Kidney epithelial cell (primary cell): ENCODE measurements around the gene FXR2. TPM values are rescaled to one million over a fixed set of nuclear protein-coding genes. Genes with fewer than 3 reads are reported as not detected.
"Not testable (repeated sequence)": the region's sequence is repeated elsewhere in the genome, so short reads cannot be mapped to it uniquely, and the experiment has no call there.

Source experiments
- DNase-seq: peaks from one replicate; pipeline ENCODE4 v3.0.0-alpha.2; 2010; ENCODE audit warnings: low read depth
- H3K27me3 ChIP-seq: 2 replicates; pipeline ENCODE4 v1.6.0; 2011; ENCODE audit warnings: low read length; ENCODE audit not compliant: control insufficient read depth, insufficient read depth
- H3K36me3 ChIP-seq: 2 replicates; pipeline ENCODE4 v1.5.1; 2011; ENCODE audit warnings: low read length; ENCODE audit not compliant: control insufficient read depth, insufficient read depth
- H3K4me3 ChIP-seq: 2 replicates; pipeline ENCODE4 v1.5.1; 2011; ENCODE audit warnings: low read depth, mild to moderate bottlenecking, control low read depth, low read length
- total RNA-seq: library from RNA; depleted of rRNA; stranded (reverse); fragments of >200 nt; gene quantifications from 2 replicates; pipeline ENCODE4 v1.2.3, GENCODE V29; 2015
- TF ChIP-seq, protein P1 (sequence below): IDR thresholded peaks from 2 replicates; pipeline ENCODE4 v1.5.1; 2011; ENCODE audit warnings: mild to moderate bottlenecking, moderate library complexity, low read length, control low read depth, inconsistent platforms; ENCODE audit not compliant: insufficient read depth, poor library complexity, severe bottlenecking

The FXR2 gene
- total RNA-seq, 1 donor from 2014 or later, result 45.7 TPM

DNA sequence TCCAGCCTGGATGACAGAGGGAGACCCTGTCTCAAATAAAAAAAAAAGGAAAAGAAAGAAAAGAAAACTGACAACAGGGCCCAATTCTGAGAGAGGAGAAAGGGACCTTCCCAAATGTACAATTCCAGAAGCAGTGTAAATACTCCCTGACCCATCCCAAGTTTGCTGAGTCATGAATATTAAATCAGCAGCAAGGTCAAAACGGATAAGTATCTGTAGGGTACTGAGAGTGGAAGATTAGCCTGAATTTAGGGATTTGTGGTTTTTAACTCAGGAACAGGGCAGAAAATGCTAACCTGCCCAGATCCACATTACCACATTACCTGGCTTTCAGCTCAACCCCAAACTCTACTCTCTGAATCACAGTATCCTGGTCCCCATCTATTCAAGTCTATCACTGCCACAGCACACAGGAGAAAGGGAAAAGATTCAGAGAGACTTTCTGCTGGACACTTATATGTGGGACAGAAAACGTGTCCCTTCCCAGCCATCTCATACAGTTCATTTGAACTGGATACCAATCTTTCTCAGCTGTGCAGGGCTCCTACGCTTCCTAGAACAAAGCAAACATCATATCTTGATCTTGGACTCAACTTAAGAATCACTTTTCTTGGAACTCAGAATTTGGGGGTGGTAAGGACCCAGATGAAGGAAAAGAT lies 2.9 kb downstream of the FXR2 start:
- DNase-seq, result no peak
- no peak overlapping the region for H3K4me3 ChIP-seq

DNA sequence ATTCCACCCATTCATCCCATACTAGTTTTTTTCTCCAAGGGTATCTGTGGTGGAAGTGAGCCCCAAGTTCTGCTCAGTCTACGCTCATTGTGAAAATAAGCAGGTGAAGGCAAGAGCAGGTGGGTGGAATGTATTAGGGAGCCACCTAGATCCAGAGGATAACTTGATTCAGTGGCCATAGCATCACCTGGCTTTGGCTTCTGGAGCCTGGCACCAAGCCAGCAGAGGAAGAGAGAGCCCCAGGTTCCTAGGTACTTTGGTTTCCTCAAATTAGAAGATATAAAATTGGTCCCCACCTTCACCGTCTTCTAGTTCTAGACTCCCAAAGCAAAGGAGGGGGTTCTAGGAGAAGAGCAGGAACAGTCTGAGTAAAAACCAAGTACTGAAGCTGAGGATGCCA lies 4.1 kb downstream of the FXR2 start:
- Histone ChIP-seq H3K4me3 (no peak overlapping the region), H3K27me3 (no peaks in the 10 kb centered on the region), H3K36me3 (no peaks in the 10 kb centered on the region)
- DNase-seq, result no peak
- TF ChIP-seq, protein P1, sequence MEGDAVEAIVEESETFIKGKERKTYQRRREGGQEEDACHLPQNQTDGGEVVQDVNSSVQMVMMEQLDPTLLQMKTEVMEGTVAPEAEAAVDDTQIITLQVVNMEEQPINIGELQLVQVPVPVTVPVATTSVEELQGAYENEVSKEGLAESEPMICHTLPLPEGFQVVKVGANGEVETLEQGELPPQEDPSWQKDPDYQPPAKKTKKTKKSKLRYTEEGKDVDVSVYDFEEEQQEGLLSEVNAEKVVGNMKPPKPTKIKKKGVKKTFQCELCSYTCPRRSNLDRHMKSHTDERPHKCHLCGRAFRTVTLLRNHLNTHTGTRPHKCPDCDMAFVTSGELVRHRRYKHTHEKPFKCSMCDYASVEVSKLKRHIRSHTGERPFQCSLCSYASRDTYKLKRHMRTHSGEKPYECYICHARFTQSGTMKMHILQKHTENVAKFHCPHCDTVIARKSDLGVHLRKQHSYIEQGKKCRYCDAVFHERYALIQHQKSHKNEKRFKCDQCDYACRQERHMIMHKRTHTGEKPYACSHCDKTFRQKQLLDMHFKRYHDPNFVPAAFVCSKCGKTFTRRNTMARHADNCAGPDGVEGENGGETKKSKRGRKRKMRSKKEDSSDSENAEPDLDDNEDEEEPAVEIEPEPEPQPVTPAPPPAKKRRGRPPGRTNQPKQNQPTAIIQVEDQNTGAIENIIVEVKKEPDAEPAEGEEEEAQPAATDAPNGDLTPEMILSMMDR, result no peak

More for the DNA sequence above, 2.9 kb downstream of the FXR2 start:
- Histone ChIP-seq H3K27me3 (no peaks in the 10 kb centered on the region), H3K36me3 (no peaks in the 10 kb centered on the region)
- TF ChIP-seq, protein P1, result no peak

DNA sequence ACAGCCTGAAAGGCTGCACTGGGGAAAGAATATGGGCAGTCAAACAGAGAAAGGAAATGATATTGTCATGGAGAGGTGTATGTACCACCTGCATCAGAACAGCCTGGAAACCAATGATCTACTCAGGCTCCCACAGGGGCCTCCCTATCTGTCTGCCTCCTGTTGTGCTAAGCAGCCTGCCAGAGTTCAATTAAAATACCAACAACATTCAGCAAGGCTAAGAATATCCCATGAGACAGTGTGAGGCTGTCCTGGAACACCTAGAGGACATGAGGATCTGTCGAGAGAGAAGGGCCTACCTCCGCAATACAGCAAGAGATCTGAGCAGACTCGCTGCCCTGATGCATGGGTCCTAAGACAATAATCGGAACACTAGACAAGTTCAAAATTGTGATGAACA lies 8.4 kb downstream of the FXR2 start:
- Histone ChIP-seq H3K27me3 (no peaks in the 10 kb centered on the region), H3K4me3 (no peak overlapping the region), H3K36me3 (peaks cover 1% of the 10 kb centered on the region)
- no peak for DNase-seq
- TF ChIP-seq, protein P1, result no peak

DNA sequence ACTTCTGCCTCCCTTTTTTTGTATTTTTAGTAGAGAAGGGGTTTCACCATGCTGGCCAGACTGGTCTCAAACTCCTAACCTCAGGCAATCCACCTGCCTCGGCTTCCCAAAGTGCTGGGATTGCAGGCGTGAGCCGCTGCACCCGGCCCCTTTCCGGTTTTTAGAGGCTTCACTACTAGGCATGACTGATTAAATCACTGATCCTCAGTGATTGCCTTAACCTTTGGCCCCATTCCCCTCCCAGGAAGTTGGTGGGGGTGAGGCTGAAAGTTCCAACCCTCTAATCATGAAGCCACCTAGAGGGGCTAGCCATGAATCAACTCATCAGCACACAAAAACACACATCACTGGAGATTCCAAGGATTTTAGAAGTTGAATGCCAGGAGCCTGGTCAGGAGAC lies 17.1 kb downstream of the FXR2 start:
- H3K4me3 ChIP-seq, H3K36me3 ChIP-seq, DNase-seq, H3K27me3 ChIP-seq: not testable (repeated sequence)

DNA sequence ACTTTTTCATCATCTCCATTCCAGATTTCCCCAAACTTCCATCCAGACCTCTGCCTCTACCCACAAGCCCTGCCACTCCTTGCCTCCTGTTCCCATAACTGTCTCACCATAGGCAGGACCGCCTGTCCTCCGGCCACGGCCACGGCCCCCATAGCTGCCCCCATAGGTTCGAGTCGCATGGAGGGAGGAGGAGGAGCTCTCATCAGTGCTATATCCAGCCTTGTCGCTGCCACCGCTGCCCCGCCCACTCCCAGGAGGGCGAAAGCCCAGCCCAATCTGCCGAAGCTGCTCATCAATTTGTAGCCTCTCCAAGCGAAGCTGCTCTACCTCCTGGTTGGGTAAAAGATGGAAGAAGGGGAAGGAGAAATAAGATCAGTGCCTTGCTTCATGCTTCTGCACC lies 21.4 kb downstream of the FXR2 start:
- H3K4me3 ChIP-seq, result no peak overlapping the region
- TF ChIP-seq, protein P1, result no peak
- no peak for DNase-seq
- H3K36me3 ChIP-seq, result peaks cover 5% of the 10 kb centered on the region
- H3K27me3 ChIP-seq, result no peaks in the 10 kb centered on the region

DNA sequence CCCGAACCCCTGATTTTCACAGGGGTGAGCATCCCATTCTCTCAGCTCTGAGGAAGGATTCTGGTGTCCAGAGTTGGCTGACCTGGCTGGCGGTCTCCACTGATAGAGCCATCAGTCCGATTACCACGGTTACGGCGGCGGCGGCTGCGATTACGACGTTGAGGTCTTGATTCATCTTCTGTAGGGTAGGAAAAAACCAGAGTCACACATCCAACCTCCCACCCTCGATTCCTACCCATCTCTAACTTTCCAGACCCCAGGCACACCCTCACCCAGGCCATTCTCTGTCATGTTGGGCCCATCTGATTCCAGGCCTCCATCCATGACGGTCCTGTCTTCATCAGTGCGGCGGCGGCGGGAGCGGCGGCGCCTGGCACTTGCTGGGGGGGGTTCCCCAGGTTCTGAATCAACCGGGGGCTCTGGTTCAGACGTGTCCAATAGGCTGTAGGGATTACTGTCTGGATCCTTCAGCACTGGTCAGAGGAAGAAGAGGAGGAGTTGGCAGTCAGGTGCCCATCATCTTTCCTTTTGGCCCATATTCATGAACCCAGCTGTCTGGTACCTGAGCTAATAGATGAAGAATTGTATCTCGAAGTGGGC lies 22.2 kb downstream of the FXR2 start:
- TF ChIP-seq, protein P1, result no peak
- DNase-seq, result no peak
- no peaks in the 10 kb centered on the region for H3K27me3 ChIP-seq
- H3K4me3 ChIP-seq, result no peak overlapping the region
- peaks cover 5% of the 10 kb centered on the region for H3K36me3 ChIP-seq
